Lower leg skin (tissue), 3 donors: ENCODE data around the gene SLC35F6.

Source experiments
- POLR2A ChIP-seq, 2 donors: fragments of 450-650 bp; IDR thresholded peaks; one replicate each; pipeline ENCODE4 v1.6.1; 2016 to 2017; ENCODE audit warnings: antibody characterized with exemption in 2 of 2, mild to moderate bottlenecking in 1 of 2, moderate library complexity in 1 of 2
- TF ChIP-seq, protein P1 (sequence below), 3 donors: fragments of 450-650 bp; IDR thresholded peaks; one replicate each; pipeline ENCODE4 v1.5.1; 2016; ENCODE audit warnings: antibody characterized with exemption in 3 of 3, mild to moderate bottlenecking in 3 of 3, moderate library complexity in 2 of 3

DNA sequence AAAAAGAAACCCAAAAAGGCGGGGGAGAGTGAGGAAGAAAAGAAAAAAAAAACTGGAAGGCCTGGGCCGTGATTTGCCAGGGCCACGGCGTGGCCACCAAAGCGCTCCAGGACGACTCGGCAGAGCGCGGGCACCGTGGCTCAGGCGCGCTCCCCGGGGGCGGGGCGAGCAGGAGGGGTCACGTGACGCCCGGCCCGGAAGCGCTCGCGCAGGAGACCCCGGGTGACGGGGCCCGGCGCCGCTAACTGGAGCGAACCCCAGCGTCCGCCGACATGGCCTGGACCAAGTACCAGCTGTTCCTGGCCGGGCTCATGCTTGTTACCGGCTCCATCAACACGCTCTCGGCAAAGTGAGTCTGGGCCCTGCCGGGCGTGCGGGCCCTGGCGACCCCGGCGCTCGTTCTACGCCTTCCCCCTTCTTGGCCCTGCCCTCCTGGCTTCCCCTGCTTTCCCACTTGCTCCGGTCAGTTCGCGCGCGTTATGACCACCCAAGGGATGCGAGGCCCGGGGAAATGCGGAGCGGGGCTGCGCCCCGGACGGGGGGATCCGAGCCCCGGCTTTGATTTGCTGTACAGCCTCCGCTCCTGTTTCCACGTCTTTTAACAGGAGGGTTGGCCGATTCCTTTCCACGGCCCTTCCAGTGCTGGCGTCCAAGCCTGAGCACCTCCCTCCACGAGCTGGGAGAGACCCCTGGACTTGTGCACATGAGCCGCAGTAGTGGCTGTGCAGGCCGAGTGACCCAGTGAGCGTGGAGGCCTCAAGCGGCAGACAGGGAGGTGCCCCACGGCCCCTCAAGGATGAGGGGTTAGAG lies at the start of gene SLC35F6:
- TF ChIP-seq, protein P1, sequence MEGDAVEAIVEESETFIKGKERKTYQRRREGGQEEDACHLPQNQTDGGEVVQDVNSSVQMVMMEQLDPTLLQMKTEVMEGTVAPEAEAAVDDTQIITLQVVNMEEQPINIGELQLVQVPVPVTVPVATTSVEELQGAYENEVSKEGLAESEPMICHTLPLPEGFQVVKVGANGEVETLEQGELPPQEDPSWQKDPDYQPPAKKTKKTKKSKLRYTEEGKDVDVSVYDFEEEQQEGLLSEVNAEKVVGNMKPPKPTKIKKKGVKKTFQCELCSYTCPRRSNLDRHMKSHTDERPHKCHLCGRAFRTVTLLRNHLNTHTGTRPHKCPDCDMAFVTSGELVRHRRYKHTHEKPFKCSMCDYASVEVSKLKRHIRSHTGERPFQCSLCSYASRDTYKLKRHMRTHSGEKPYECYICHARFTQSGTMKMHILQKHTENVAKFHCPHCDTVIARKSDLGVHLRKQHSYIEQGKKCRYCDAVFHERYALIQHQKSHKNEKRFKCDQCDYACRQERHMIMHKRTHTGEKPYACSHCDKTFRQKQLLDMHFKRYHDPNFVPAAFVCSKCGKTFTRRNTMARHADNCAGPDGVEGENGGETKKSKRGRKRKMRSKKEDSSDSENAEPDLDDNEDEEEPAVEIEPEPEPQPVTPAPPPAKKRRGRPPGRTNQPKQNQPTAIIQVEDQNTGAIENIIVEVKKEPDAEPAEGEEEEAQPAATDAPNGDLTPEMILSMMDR (IDR thresholded peaks at IDR 0.05): no peak
- peak in 1 of 2 donors; percentile 80 for TF ChIP-seq POLR2A (IDR thresholded peaks at IDR 0.05)
